Measurements from ENCODE around the gene CDK5.
A peak's percentile ranks its signal among the peaks of the same experiment; 100 is the strongest.
"Not testable (repeated sequence)": the region's sequence is repeated elsewhere in the genome, so short reads cannot be mapped to it uniquely, and the experiment has no call there.

CDK5 gene

GRCh38 chr7:151032936-151033863 lies 24.5 kb downstream of the CDK5 start:
- no peak for DNase-seq

GRCh38 chr7:151031011-151031410 lies 26.7 kb downstream of the CDK5 start:
- DNase-seq = no peak

DNA sequence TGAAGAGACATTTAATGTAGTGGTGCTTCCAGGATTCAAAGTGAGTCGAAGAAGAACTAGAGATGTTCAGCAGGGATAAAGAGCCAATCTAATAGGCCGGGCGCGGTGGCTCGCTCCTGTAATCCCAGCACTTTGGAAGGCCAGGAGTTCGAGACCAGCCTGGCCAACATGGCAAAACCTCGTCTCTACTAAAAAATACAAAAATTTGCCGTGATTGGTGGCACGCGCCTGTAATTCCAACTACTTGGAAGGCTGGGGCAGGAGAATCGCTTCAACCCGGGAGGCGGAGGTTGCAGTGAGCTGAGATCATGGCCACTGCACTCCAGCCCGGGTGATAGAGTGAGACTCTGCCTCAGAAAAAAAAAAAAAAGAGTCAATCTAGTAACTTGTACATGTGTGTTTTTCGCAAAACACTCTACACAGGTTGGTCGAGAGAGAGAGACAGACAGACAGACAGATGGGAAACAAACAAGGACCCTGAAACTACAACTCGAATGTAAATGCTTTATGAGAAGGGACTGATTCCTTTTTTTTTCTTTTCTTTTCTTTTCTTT lies 28.7 kb downstream of the CDK5 start:
- DNase-seq = no peak

GRCh38 chr7:151028131-151028947 lies 29.4 kb downstream of the CDK5 start, which contains the start of gene ABCB8:
TSS of gene ABCB8 (plus strand) at chr7:151028450. CDS start at chr7:151028516, 66 bp downstream.
- peak; percentile 95 for DNase-seq

DNA sequence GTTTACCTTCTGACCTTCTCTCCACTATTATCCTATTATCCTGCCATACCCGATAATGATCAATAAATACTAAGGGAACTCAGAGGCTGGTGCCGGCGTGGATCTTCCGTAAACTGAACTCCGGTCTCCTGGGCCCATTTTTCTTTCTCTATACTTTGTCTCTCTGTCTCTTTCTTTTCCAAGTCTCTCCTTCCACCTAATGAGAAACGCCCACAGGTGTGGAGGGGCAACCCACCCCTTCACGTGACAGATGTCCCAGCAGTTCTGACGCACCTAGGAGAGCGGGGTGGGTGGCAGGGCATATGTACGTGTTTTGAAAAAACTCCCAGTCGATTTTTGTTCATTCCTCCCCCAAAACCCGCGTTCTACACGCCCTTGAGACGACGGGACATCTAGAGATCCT lies 30.0 kb downstream of the CDK5 start:
- DNase-seq = not testable (repeated sequence)

GRCh38 chr7:151026771-151027727 lies 30.6 kb downstream of the CDK5 start:
- DNase-seq = not testable (repeated sequence)

DNA sequence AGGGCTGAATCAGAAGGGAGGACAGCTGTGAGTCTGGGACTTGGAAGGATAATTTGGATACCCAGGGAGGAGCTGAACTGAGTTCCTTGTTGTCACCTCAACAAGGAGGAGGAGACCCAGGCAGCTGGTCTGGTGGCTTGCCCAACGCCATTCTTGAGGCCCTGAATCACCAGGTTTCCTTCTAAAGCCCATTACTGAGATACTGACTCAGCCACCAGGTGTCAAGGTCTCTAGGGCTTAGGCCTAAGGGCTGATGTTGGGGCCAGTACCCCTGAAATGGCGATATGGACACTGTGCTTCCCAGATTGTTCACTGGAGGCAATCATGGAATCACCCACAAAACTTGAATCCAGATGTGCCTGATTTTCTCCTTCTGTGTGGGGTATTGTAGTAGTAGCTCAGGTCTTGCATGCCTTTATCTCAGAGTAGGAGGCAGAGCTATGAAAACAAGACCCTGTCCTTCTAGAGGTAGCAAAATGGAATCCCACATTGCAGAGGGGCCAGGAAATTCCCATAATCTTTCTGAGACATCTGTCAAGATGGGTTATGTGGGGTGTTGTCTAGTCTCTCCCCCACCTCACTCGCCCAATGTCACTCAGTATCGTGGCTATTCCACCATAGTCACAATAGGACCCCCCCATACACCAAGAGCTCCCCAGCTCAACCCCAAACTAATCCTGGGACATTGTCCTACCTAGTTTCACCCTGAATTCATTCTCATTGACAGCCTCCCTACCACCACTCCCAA lies 31.6 kb downstream of the CDK5 start:
- no peak for DNase-seq

- no peak for DNase-seq
These were observed 33.2 kb downstream of the CDK5 start, which contains the start of gene ATG9B for GRCh38 chr7:151024435-151025056. TSS of gene ATG9B (minus strand) at chr7:151024494. CDS start at chr7:151024423, 71 bp downstream.

DNA sequence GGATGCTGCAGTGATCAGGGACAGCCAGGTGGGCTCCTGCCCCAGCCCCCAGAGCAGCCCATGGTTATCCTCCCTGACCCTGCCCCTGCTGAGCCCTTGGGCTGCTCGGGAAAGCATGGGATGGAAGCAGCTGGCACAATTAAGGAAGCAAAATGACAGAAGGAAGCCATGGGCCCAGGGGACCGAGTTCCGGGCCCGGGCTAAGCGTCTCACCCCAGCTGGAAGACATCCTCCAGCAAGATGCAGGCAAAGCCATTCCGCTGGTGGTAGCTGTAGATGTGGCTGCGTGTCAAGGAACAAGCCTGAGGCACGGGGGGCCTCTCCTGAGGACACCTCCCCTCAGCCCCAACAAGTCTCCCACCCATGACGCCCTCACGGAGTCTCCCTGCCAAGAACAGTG lies 34.5 kb downstream of the CDK5 start:
- DNase-seq = no peak

DNA sequence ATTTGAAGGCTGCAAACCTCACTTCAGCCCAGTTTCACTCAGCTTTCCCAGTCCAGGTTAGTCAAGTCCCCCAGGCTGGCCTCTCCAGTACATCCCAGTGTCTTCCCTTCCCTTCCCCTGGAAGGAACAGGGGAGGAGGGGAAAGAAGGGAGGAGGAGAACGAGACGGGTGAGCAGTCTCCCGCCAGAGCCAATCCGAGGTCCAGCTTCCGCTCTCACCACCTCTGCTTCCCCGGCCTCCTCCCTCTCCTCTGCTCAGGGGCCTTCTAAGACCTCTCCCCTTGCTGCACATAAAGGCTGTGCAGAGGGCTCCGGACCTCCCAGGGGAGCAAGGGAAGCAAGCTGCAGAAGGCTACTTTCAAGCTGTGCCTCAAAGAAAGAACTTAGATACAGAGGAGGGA lies 37.5 kb downstream of the CDK5 start:
- DNase-seq = no peak

- no peak for DNase-seq
These were observed 38.6 kb downstream of the CDK5 start for GRCh38 chr7:151019130-151019447.

DNA sequence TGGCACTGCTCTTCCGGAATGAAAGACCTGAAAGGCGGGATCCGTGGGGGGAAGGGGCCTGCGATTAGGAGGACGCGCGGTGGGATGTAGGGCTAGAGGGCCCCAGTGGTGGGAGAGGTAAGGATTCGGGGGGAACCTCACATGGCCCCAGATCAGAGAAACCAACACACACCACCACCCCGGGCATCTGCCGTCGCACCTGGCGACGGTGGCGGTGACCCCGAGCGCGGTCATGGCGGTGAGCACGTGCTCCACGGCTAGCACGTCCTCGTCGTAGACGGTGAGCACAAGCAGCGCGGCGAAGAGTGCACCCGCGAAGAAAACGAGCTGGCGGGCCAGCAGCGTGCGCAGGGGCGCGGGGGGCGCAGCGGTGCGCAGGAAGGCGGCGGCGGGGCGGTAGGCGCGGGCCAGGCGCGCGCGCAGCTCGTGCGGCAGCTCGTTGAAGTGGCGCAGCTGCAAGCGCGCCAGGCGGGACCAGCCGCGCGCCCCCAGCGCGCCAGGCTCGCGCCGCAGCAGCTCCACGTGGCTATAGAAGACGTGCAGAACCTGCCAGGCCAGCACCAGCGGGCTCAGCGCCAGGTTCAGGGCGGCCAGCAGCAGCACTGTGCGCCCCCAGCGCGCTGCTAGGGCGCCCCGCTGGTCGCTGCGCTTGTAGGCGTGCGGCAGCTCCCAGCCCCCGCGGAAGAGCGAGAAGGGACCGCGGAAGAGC lies 39.1 kb downstream of the CDK5 start:
- no peak for DNase-seq

DNA sequence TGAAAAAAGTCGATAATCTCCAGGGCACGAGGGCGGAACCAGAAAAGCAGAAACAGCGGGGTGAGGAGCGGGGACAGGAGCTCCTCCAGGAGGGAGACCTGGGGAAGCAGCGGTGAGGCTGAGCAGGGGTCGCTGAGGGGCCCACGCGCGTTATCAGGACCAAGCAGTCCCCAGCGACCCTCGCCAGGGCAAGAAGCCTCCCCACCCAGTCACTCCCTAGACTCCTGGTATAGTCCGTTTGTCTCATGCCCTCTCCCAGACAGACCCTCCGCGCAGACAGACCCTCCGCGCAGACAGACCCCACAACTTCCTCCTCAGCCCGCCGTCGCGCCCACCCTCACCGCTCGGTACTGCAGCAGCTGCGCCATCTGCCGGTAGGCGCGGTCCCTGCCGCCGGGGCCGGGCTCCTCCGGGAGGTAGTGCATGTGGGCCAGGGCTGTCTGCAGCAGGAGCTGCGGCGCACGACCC lies 39.7 kb downstream of the CDK5 start:
- DNase-seq = no peak

DNA sequence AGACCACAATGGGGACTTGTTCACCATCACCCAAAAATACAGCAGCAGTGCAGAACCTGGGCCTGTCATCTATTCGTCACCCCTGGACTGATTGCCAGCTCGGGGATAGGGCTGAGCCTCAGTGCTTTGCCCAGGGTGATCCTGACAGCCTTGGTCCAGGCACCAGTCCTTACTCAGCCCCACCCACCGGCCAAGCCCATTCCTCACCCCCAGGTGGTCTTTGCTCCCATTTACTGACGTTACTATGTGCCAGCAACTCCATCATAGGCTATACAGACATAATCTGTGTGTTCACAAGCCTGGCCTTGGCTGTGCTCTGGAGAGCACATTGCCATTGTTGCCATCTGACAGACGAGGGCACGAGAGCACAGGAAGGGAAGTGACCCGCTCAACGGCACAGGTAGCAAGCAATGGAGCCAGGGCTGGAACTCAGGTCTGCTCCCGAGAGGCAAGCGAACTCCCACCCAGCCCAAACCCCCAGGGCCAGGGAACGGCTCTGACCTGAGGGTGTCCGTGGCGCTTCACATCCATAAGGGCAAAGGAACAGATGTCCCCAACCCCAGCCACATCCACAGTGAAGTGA lies 40.2 kb downstream of the CDK5 start:
- DNase-seq = no peak

DNA sequence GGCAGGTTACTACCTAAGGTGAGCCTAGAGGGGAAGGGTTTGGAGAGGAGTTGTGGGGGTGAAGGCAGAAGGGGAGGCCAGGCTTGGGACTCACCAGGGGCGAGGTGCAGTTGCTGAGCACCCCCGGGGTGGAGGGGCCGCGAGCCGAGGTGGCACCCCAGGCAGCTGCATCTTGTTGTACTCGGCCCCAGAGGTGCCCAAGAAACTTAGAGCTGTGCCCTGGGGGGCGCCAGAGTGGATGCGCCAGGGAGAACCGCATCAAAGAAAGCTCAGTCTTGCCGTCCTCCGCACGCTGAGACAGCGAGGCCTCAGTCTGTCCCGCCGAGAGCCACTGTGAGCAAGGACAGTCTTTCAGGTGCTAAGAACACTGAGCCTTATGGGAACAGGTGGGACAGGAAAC lies 40.8 kb downstream of the CDK5 start:
- DNase-seq = no peak

- no peak for DNase-seq
These were observed 41.2 kb downstream of the CDK5 start for GRCh38 chr7:151016505-151016904.

DNA sequence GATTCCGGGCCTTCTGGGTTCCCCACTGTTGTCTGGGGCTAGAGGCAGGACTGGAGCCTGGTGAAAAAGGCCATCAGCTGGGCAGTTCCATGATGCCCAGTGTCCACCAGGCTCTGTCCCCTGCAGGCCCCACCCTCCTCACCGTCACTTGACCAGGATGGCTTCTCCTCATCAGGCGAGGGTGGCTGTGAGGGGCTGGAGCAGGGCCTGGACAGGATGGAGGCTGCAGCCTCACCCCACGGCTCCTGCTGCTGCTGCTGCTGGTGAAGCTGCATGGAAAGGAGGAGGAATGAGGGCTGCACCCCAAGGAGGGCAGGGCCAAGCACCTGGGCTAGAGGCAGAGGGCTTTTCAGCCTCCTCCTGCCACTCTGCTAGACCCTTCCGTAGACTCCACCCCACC lies 41.7 kb downstream of the CDK5 start:
- no peak for DNase-seq

DNA sequence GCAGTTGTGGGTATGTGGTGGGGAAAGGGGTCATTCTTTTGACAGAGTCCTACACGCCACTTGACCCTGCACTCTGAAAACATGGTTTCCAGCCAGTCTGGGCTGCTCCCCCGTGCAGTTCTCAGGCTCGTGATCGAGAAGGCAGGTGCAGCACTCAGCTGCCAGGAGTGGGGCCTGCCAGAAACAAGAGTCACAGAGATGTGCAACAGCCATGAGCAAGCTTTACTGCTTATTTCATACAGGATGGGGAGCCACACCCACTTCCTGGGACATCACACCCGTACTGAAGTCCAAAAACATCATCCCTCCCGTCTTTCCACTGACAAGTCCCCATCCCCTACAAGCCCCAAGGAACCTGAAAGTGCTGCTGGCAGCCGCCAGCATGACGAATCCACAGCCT lies 42.7 kb downstream of the CDK5 start:
- DNase-seq = no peak

DNA sequence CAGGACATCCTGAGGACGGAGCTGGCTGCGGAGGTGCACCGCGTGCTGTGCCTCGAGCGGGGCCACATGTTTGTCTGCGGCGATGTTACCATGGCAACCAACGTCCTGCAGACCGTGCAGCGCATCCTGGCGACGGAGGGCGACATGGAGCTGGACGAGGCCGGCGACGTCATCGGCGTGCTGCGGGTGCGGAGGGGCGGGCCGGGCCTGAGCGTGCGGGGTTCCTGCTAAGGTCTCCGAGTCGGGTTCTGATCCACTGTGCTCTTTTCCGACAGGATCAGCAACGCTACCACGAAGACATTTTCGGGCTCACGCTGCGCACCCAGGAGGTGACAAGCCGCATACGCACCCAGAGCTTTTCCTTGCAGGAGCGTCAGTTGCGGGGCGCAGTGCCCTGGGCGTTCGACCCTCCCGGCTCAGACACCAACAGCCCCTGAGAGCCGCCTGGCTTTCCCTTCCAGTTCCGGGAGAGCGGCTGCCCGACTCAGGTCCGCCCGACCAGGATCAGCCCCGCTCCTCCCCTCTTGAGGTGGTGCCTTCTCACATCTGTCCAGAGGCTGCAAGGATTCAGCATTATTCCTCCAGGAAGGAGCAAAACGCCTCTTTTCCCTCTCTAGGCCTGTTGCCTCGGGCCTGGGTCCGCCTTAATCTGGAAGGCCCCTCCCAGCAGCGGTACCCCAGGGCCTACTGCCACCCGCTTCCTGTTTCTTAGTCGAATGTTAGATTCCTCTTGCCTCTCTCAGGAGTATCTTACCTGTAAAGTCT lies 43.8 kb downstream of the CDK5 start:
- DNase-seq = no peak
